ENCODE results near the gene IFNA10. TPM values are rescaled to one million over a fixed set of nuclear protein-coding genes. Genes with fewer than 3 reads are reported as not detected.

The IFNA10 gene
- total and polyA plus RNA-seq, 2 of the 13 experiments (the other 11 are each of a cell fraction or from before 2014, with no cell fraction given), result not detected

DNA sequence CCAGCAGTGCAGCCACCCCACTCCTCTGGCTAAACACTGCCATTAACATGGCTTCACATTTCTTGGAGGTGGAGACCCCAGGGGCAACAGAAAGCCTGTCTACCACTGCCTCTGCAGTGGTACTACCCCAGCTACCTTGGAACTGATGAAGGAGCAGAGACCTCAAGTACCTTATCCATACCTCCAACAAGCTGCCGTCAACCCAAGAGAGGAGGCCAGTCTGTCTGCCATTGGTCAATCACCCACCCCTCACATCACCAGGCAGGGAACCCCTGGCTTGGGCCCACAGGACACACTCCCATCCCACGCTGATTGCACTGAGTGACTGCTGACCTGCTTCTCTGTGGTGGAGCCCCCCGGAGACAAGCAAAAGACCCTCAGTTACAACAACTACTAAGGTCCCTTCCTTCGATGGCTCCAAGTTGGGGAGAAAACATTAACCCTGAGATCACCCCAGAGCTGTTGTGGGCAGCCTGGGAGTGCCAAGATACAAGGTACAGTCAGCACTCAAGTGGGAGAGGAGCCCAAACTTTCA is 27.3 kb upstream of the IFNA10 start:
- no TSS peak for BruUV-seq (replicated peaks)
- Histone ChIP-seq H3K4me2 (ENCODE audit: low read depth, low read length) (no peak overlapping the region), H2AFZ (ENCODE audit: low read length) (no peak overlapping the region), H3K4me3 (replicated peaks in 1 of 3; ENCODE audit: insufficient read depth in 1 of 3, low read depth in 2 of 3, low read length in 3 of 3) (no peak overlapping the region), H3K27ac (ENCODE audit: extremely low read length, insufficient read depth, low read length) (no peak overlapping the region), H3K36me3 (replicated peaks in 1 of 2; ENCODE audit: control insufficient read depth in 1 of 2, insufficient read depth in 2 of 2, low read length in 2 of 2) (no peaks in the 10 kb centered on the region), H3K4me1 (ENCODE audit: insufficient read depth, low read length) (no peaks in the 10 kb centered on the region), H4K20me1 (ENCODE audit: insufficient read depth, low read length) (no peaks in the 10 kb centered on the region), H3K79me2 (ENCODE audit: insufficient read depth, low read length) (no peaks in the 10 kb centered on the region), H3K27me3 (ENCODE audit: control insufficient read depth in 1 of 2, insufficient read depth in 2 of 2, low read length in 2 of 2) (no peaks in the 10 kb centered on the region), H3K9me3 (ENCODE audit: low read length) (no peaks in the 10 kb centered on the region), H3K9ac (ENCODE audit: insufficient read depth, low read depth, low read length) (no peak overlapping the region)
- ATAC-seq, result no peak
- FAIRE-seq, result no peak
- in situ Hi-C loops (cut with HindIII; ENCODE audit: extremely low pct_ligation_motif_present, low pct_unique_long_range_greater_than_20kb), result no loop called here
- CTCF ChIA-PET (ENCODE audit: low intra/inter-chr PET ratio, low total read pairs), result no interaction called here
- TF ChIP-seq ZBTB7B (CRISPR knock-in tag; IDR thresholded peaks at IDR 0.05) (no peak), ADNP (CRISPR knock-in tag; IDR thresholded peaks at IDR 0.05) (no peak), NR3C1 (CRISPR knock-in tag; IDR thresholded peaks at IDR 0.05) (no peak), KDM5A (IDR thresholded peaks at IDR 0.05; ENCODE audit: borderline replicate concordance, low read length) (no peak)
- TF ChIP-seq, protein P1, sequence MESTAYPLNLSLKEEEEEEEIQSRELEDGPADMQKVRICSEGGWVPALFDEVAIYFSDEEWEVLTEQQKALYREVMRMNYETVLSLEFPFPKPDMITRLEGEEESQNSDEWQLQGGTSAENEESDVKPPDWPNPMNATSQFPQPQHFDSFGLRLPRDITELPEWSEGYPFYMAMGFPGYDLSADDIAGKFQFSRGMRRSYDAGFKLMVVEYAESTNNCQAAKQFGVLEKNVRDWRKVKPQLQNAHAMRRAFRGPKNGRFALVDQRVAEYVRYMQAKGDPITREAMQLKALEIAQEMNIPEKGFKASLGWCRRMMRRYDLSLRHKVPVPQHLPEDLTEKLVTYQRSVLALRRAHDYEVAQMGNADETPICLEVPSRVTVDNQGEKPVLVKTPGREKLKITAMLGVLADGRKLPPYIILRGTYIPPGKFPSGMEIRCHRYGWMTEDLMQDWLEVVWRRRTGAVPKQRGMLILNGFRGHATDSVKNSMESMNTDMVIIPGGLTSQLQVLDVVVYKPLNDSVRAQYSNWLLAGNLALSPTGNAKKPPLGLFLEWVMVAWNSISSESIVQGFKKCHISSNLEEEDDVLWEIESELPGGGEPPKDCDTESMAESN (CRISPR knock-in tag; conservative IDR thresholded peaks at IDR 0.05), result no peak
- TF ChIP-seq, protein P2, sequence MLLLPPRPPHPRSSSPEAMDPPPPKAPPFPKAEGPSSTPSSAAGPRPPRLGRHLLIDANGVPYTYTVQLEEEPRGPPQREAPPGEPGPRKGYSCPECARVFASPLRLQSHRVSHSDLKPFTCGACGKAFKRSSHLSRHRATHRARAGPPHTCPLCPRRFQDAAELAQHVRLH (CRISPR knock-in tag; IDR thresholded peaks at IDR 0.05; ENCODE audit: borderline replicate concordance, low read depth), result no peak
- POLR2A ChIA-PET, result no interaction called here
- 0% methylated on average over 2 of the region's 4 CpGs for WGBS (ENCODE audit: low lambda C conversion rate)
- intact Hi-C loops (cut with micrococcal nuclease; ENCODE audit: unreplicated experiment), result no loop called here
- no peak for DNase-seq (ENCODE audit: low spot score)

DNA sequence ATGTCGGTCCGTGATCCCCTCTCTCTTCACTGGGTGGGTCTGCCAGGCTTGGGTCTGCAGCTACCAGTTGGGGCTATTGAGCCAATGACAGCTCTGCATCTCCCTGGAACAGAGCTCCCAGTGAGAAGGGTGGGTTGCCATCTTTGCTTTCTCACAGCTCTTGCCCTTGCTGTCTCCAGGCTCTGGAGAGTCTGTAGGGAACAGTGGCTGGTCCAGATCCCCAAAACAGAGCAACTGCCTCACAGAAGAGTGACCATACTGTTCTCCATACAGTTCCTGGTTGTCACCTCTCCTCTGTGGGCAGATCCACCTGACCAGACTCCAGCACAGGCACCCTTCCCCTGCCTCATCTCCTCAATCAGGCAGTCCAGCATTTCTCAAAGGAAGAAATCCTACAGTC is 26.3 kb upstream of the IFNA10 start:
- ChIA-PET POLR2A (no interaction called here), CTCF (ENCODE audit: low intra/inter-chr PET ratio, low total read pairs) (no interaction called here)
- ATAC-seq (no peak), FAIRE-seq (no peak), DNase-seq (ENCODE audit: low spot score) (no peak)
- WGBS (ENCODE audit: low lambda C conversion rate), result 10% methylated on average over 2 of the region's 2 CpGs
- H3K4me1 ChIP-seq (ENCODE audit: insufficient read depth, low read length), result no peaks in the 10 kb centered on the region
- H3K79me2 ChIP-seq (ENCODE audit: insufficient read depth, low read length), result no peaks in the 10 kb centered on the region
- H3K36me3 ChIP-seq (replicated peaks in 1 of 2; ENCODE audit: control insufficient read depth in 1 of 2, insufficient read depth in 2 of 2, low read length in 2 of 2), result no peaks in the 10 kb centered on the region
- in situ Hi-C loops (cut with HindIII; ENCODE audit: extremely low pct_ligation_motif_present, low pct_unique_long_range_greater_than_20kb), result no loop called here
- H4K20me1 ChIP-seq (ENCODE audit: insufficient read depth, low read length), result no peaks in the 10 kb centered on the region
- no peak overlapping the region for H3K4me2 ChIP-seq (ENCODE audit: low read depth, low read length)
- H3K27me3 ChIP-seq (ENCODE audit: control insufficient read depth in 1 of 2, insufficient read depth in 2 of 2, low read length in 2 of 2), result no peaks in the 10 kb centered on the region
- no peak overlapping the region for H3K4me3 ChIP-seq (replicated peaks in 1 of 3; ENCODE audit: insufficient read depth in 1 of 3, low read depth in 2 of 3, low read length in 3 of 3)
- intact Hi-C loops (cut with micrococcal nuclease; ENCODE audit: unreplicated experiment), result no loop called here
- H2AFZ ChIP-seq (ENCODE audit: low read length), result no peak overlapping the region
- no peaks in the 10 kb centered on the region for H3K9me3 ChIP-seq (ENCODE audit: low read length)
- H3K27ac ChIP-seq (ENCODE audit: extremely low read length, insufficient read depth, low read length), result no peak overlapping the region
- no TSS peak for BruUV-seq (replicated peaks)
- no peak overlapping the region for H3K9ac ChIP-seq (ENCODE audit: insufficient read depth, low read depth, low read length)
- no peak for TF ChIP-seq HDAC1 (CRISPR knock-in tag; IDR thresholded peaks at IDR 0.05)
- no peak for TF ChIP-seq ZNF260 (CRISPR knock-in tag; IDR thresholded peaks at IDR 0.05; ENCODE audit: borderline replicate concordance, low read depth)
- TF ChIP-seq ZNF891 (CRISPR knock-in tag; IDR thresholded peaks at IDR 0.05), result no peak
- TF ChIP-seq ZNF782 (CRISPR knock-in tag; IDR thresholded peaks at IDR 0.05; ENCODE audit: borderline replicate concordance), result no peak
- no peak for TF ChIP-seq TARDBP (CRISPR knock-in tag; IDR thresholded peaks at IDR 0.05)
- TF ChIP-seq, protein P3, sequence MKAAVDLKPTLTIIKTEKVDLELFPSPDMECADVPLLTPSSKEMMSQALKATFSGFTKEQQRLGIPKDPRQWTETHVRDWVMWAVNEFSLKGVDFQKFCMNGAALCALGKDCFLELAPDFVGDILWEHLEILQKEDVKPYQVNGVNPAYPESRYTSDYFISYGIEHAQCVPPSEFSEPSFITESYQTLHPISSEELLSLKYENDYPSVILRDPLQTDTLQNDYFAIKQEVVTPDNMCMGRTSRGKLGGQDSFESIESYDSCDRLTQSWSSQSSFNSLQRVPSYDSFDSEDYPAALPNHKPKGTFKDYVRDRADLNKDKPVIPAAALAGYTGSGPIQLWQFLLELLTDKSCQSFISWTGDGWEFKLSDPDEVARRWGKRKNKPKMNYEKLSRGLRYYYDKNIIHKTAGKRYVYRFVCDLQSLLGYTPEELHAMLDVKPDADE (CRISPR knock-in tag; IDR thresholded peaks at IDR 0.05), result no peak
- no peak for TF ChIP-seq MEF2D (CRISPR knock-in tag; IDR thresholded peaks at IDR 0.05)
- no peak for TF ChIP-seq ZFP36L1 (CRISPR knock-in tag; IDR thresholded peaks at IDR 0.05)
- TF ChIP-seq KMT2A (CRISPR knock-in tag; IDR thresholded peaks at IDR 0.05), result no peak
- TF ChIP-seq STAG1 (CRISPR knock-in tag; IDR thresholded peaks at IDR 0.05), result no peak
- TF ChIP-seq ELF4 (CRISPR knock-in tag; IDR thresholded peaks at IDR 0.05; ENCODE audit: borderline replicate concordance), result no peak

All from HepG2 (cell line).